GM18867 (cell line): Measurements from ENCODE around the gene EIF2S1.

ENCODE experiments used
- ATAC-seq: cut with Tn5 transposase; IDR thresholded peaks from one replicate; pipeline ENCODE4 v1.9.1; 2021; ENCODE audit warnings: mild to moderate bottlenecking, moderate library complexity; ENCODE audit not compliant: unreplicated experiment

Gene EIF2S1

GRCh38 chr14:67432050-67432564 lies 72.0 kb downstream of the EIF2S1 start:
- ATAC-seq: no peak

- ATAC-seq: no peak
These were observed 75.5 kb downstream of the EIF2S1 start for GRCh38 chr14:67435603-67436002.
